D721Med (cell line): ENCODE data around the gene ADORA3.

Source experiments
- DNase-seq: peaks from one replicate; pipeline ENCODE4 v3.0.0; 2011; ENCODE audit warnings: low spot score; ENCODE audit not compliant: insufficient read length
- FAIRE-seq: peaks from 2 replicates; lab custom pipeline; 2011; peaks lifted over from hg19 to GRCh38; lab: Jason Lieb, UNC
- CTCF ChIP-seq: IDR thresholded peaks from 2 replicates; pipeline ENCODE4 v1.5.1; 2012; ENCODE audit warnings: mild to moderate bottlenecking, control low read depth; ENCODE audit not compliant: insufficient read depth; ENCODE audit errors: missing control alignments

ADORA3 gene

GRCh38 chr1:111462370-111463028, 40.9 kb downstream of the ADORA3 start:
- no peak for TF ChIP-seq CTCF
- DNase-seq (no peak), FAIRE-seq (no peak)

GRCh38 chr1:111461765-111462164, 41.7 kb downstream of the ADORA3 start:
- TF ChIP-seq CTCF, result no peak
- FAIRE-seq (no peak), DNase-seq (no peak)

- FAIRE-seq (no peak), DNase-seq (no peak)
- TF ChIP-seq CTCF, result no peak
Observed at GRCh38 chr1:111455642-111456031, 47.8 kb downstream of the ADORA3 start.

GRCh38 chr1:111454859-111455641, 48.4 kb downstream of the ADORA3 start:
- DNase-seq (no peak), FAIRE-seq (no peak)
- TF ChIP-seq CTCF, result no peak

GRCh38 chr1:111453706-111454105, 49.7 kb downstream of the ADORA3 start:
- no peak for TF ChIP-seq CTCF
- no peak for DNase-seq
- no peak for FAIRE-seq

- no peak for TF ChIP-seq CTCF
- DNase-seq (no peak), FAIRE-seq (no peak)
Observed at GRCh38 chr1:111452581-111452980, 50.9 kb downstream of the ADORA3 start.

- no peak for FAIRE-seq
- no peak for TF ChIP-seq CTCF
- DNase-seq, result no peak
Observed at GRCh38 chr1:111450185-111450584, 53.2 kb downstream of the ADORA3 start.
